ENCODE data around the gene PPIL3.
"Not testable (repeated sequence)": the region's sequence is repeated elsewhere in the genome, so short reads cannot be mapped to it uniquely, and the experiment has no call there.

PPIL3 gene

GRCh38 chr2:200888704-200889625 is at the start of gene PPIL3, which contains the start of gene NIF3L1:
PPIL3 (minus strand) TSS chr2:200889077; CDS start chr2:200887615, 1,462 bp downstream.
NIF3L1 (plus strand) TSS chr2:200889371; CDS start chr2:200891944, 2,573 bp downstream.
- peak within 1 kb of the TSS; percentile 99 for H3K4me3 ChIP-seq (ENCODE audit: low read depth, low read length)

- H3K4me3 ChIP-seq (ENCODE audit: low read depth, low read length) = no peak overlapping the region
These were observed 42.2 kb upstream of the PPIL3 start for GRCh38 chr2:200930947-200931626.

GRCh38 chr2:200929334-200930249 is 40.7 kb upstream of the PPIL3 start:
- no peak overlapping the region for H3K4me3 ChIP-seq (ENCODE audit: low read depth, low read length)

- no peak overlapping the region for H3K4me3 ChIP-seq (ENCODE audit: low read depth, low read length)
These were observed 33.6 kb upstream of the PPIL3 start for GRCh38 chr2:200922439-200922838.

GRCh38 chr2:200913654-200914053 is 24.8 kb upstream of the PPIL3 start:
- no peak overlapping the region for H3K4me3 ChIP-seq (ENCODE audit: low read depth, low read length)

- H3K4me3 ChIP-seq (ENCODE audit: low read depth, low read length) = no peak overlapping the region
These were observed 21.1 kb upstream of the PPIL3 start for GRCh38 chr2:200909958-200910357.

GRCh38 chr2:200905618-200906296 is 16.9 kb upstream of the PPIL3 start:
- H3K4me3 ChIP-seq (ENCODE audit: low read depth, low read length) = no peak overlapping the region

GRCh38 chr2:200901459-200902072 is 12.7 kb upstream of the PPIL3 start:
- H3K4me3 ChIP-seq (ENCODE audit: low read depth, low read length) = no peak overlapping the region

GRCh38 chr2:200899482-200899881 is 10.6 kb upstream of the PPIL3 start:
- no peak overlapping the region for H3K4me3 ChIP-seq (ENCODE audit: low read depth, low read length)

- H3K4me3 ChIP-seq (ENCODE audit: low read depth, low read length) = not testable (repeated sequence)
These were observed 7.1 kb downstream of the PPIL3 start for GRCh38 chr2:200881715-200882249.

GRCh38 chr2:200878289-200878880 is 10.5 kb downstream of the PPIL3 start:
- H3K4me3 ChIP-seq (ENCODE audit: low read depth, low read length) = no peak overlapping the region

- no peak overlapping the region for H3K4me3 ChIP-seq (ENCODE audit: low read depth, low read length)
These were observed 11.4 kb downstream of the PPIL3 start for GRCh38 chr2:200877443-200877842.

GRCh38 chr2:200873560-200873959 is 15.3 kb downstream of the PPIL3 start:
- H3K4me3 ChIP-seq (ENCODE audit: low read depth, low read length) = no peak overlapping the region

GRCh38 chr2:200871151-200871550 is 17.7 kb downstream of the PPIL3 start:
- no peak overlapping the region for H3K4me3 ChIP-seq (ENCODE audit: low read depth, low read length)

GRCh38 chr2:200869014-200869413 is 19.9 kb downstream of the PPIL3 start:
- no peak overlapping the region for H3K4me3 ChIP-seq (ENCODE audit: low read depth, low read length)

- H3K4me3 ChIP-seq (ENCODE audit: low read depth, low read length) = peak within 1 kb of the TSS; percentile 100
These were observed 24.5 kb downstream of the PPIL3 start, which contains the start of gene CLK1 for GRCh38 chr2:200864176-200865034. CLK1 (minus strand) TSS chr2:200864658; CDS start chr2:200861862, 2,796 bp downstream.

GRCh38 chr2:200863782-200864175 is 25.1 kb downstream of the PPIL3 start:
- peak overlapping the region; percentile 100 for H3K4me3 ChIP-seq (ENCODE audit: low read depth, low read length)

- H3K4me3 ChIP-seq (ENCODE audit: low read depth, low read length) = peak overlapping the region; percentile 100
These were observed 26.3 kb downstream of the PPIL3 start for GRCh38 chr2:200862532-200863000.
